Endodermal cell (in vitro differentiated cells): ENCODE data around the gene DCANP1. TPM values are rescaled to one million over a fixed set of nuclear protein-coding genes. Genes with fewer than 3 reads are reported as not detected.

ENCODE experiments used
- DNase-seq: peaks from one replicate; pipeline ENCODE4 v3.0.0-alpha.2; 2017
- H3K27ac ChIP-seq: 2 replicates; pipeline ENCODE4 v1.5.1; 2013; ENCODE audit warnings: mild to moderate bottlenecking, low read depth, low read length, moderate library complexity
- H3K27me3 ChIP-seq: 2 replicates; pipeline ENCODE4 v1.6.1; 2013; ENCODE audit warnings: mild to moderate bottlenecking, low read length, moderate library complexity; ENCODE audit not compliant: insufficient read depth, control insufficient read depth, poor library complexity, severe bottlenecking
- H3K36me3 ChIP-seq: 2 replicates; pipeline ENCODE4 v1.7.0; 2013; ENCODE audit warnings: mild to moderate bottlenecking, low read length, moderate library complexity; ENCODE audit not compliant: control insufficient read depth, insufficient read depth
- H3K4me1 ChIP-seq: one replicate; pipeline ENCODE4 v1.7.0; 2013; ENCODE audit warnings: low read length; ENCODE audit not compliant: control insufficient read depth, insufficient read depth
- H3K4me3 ChIP-seq: 2 replicates; pipeline ENCODE4 v1.5.1; 2013; ENCODE audit warnings: mild to moderate bottlenecking, low read length, moderate library complexity
- H3K9ac ChIP-seq: 2 replicates; pipeline ENCODE4 v1.6.1; 2013; ENCODE audit warnings: mild to moderate bottlenecking, low read length, moderate library complexity; ENCODE audit not compliant: poor library complexity, severe bottlenecking; ENCODE audit errors: extremely low read depth
- H3K9me3 ChIP-seq: 2 replicates; pipeline ENCODE4 v1.6.1; 2013; ENCODE audit warnings: mild to moderate bottlenecking, low read length, moderate library complexity; ENCODE audit not compliant: control insufficient read depth
- H3K27ac Mint-ChIP-seq: 2 replicates; pipeline ENCODE4 v1.8.0; 2020; ENCODE audit warnings: mixed read lengths
- H3K27me3 Mint-ChIP-seq: 2 replicates; pipeline ENCODE4 v1.8.0; 2021; ENCODE audit warnings: mild to moderate bottlenecking, mixed read lengths; ENCODE audit not compliant: insufficient read depth
- H3K36me3 Mint-ChIP-seq: 2 replicates; pipeline ENCODE4 v1.8.0; 2020; ENCODE audit warnings: low read depth, mixed read lengths
- H3K4me1 Mint-ChIP-seq: 2 replicates; pipeline ENCODE4 v1.8.0; 2020; ENCODE audit warnings: mixed read lengths
- H3K4me3 Mint-ChIP-seq: 2 replicates; pipeline ENCODE4 v1.8.0; 2020; ENCODE audit warnings: mild to moderate bottlenecking, moderate library complexity, mixed read lengths
- H3K9me3 Mint-ChIP-seq: 2 replicates; pipeline ENCODE4 v1.8.0; 2020; ENCODE audit warnings: mild to moderate bottlenecking, mixed read lengths
- WGBS, 2 experiments: methylation state at CpG; one replicate each; pipeline versions ENCODE4 v1.1.5 to v1.1.7; 2013; ENCODE audit warnings: missing lambda C conversion rate in 2 of 2, mixed read lengths in 1 of 2; ENCODE audit not compliant: insufficient coverage in 1 of 2, insufficient read length in 1 of 2; 5-methylcytosine and 5-hydroxymethylcytosine counted together
- total RNA-seq, 2 donors: library from RNA; stranded (reverse); fragmentation: NEBNext Ultra II Directional in 1 of 2; extraction: Animal tissue kit (Norgen Biotek cat#: 25700) in 1 of 2; gene quantifications; 2 replicates in 1 of 2; 3 replicates in 1 of 2; pipeline ENCODE4 v1.2.1, GENCODE V29; 2021
- TF ChIP-seq, protein P1 (sequence below): fragments of 200-600 bp; sonication (generic); conservative IDR thresholded peaks from 2 replicates; pipeline ENCODE4 v1.5.0; 2021; ENCODE audit warnings: antibody characterized with exemption, mild to moderate bottlenecking

DCANP1 gene
- total RNA-seq, 2 donors from 2014 or later = not detected

DNA sequence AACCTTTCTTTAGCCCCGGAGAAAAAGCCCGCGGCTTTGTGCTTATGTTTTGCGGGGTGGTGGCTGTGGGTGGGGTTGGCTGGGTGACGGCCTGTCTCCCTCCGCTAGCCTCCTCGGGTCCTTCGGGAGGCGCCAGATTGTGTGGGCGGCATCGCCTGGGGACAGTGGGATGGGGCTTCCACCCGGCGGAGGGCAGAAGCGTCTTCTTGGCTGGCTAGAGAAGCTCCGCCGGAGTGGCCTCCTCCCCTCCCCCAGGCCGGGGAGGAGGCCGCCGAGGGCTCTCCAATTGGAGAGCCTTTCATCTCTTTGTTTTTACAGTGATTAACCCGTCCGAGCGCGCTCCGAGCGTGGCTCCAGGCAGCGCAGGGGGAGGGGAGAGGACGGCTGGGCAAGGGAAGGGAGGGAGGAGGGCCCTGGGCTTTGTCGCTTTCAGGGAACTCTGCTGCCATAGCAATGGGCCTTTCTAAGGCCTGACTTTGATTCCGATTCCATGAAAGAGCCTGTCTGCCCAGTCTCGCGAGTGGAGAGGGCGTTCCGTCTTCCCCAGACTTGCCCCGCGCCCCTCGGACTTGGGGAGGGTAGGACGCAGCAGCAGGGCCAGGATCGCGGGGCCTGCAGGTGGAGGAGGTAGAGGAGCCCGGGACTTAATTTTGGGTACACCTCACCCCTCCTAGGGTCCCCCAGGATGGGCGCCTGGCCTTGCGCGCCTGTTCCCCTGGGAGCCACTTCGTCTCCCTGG lies 41.7 kb upstream of the DCANP1 start:
- TF ChIP-seq, protein P1, sequence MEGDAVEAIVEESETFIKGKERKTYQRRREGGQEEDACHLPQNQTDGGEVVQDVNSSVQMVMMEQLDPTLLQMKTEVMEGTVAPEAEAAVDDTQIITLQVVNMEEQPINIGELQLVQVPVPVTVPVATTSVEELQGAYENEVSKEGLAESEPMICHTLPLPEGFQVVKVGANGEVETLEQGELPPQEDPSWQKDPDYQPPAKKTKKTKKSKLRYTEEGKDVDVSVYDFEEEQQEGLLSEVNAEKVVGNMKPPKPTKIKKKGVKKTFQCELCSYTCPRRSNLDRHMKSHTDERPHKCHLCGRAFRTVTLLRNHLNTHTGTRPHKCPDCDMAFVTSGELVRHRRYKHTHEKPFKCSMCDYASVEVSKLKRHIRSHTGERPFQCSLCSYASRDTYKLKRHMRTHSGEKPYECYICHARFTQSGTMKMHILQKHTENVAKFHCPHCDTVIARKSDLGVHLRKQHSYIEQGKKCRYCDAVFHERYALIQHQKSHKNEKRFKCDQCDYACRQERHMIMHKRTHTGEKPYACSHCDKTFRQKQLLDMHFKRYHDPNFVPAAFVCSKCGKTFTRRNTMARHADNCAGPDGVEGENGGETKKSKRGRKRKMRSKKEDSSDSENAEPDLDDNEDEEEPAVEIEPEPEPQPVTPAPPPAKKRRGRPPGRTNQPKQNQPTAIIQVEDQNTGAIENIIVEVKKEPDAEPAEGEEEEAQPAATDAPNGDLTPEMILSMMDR = no peak

DNA sequence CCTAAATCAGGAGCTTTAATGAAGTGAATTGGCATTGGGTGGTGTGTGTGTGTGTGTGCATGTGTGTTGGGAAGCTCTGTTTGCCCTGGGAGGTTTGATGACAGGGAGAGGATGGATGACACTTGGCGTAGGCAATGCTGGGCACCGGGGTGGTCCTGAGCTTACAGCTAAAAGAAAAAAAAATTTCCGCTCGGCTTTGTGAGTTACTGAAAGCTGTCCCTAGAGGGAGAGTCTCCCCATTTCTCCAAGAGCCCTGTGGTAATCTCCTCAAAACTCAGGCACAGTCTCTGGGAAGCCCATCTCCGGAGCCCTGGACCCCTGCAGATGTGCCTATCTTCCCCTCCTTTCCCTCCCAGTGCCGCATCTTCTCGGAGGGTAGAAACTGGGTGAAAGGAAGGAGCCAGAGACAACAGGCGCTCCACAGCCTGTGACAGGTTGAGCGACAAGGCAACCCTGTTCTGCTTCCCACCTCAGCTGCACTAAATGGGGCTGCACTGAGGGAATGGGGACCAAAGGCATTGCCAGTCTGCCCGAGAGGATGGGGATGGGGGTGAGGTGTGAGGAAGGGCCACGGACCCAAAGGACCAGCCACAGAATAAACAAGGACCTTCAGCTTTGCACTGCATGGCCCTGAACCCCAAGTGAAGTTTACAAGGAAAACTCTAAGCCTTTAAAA lies 40.8 kb upstream of the DCANP1 start:
- TF ChIP-seq, protein P1 = peak; percentile 46
- no peaks in the 10 kb centered on the region for H3K36me3 Mint-ChIP-seq
- Histone ChIP-seq H3K27ac (no peak overlapping the region), H3K27me3 (peaks cover 100% of the 10 kb centered on the region), H3K4me1 (peaks cover 6% of the 10 kb centered on the region), H3K9me3 (no peaks in the 10 kb centered on the region), H3K36me3 (no peaks in the 10 kb centered on the region), H3K9ac (no peak overlapping the region), H3K4me3 (no peak overlapping the region)
- 8 to 16% methylated on average over 2 to 11 of the region's 11 CpGs for WGBS, 2 experiments
- no peak overlapping the region for H3K27ac Mint-ChIP-seq
- DNase-seq = peak; percentile 53
- peaks cover 44% of the 10 kb centered on the region for H3K4me1 Mint-ChIP-seq
- H3K9me3 Mint-ChIP-seq = no peaks in the 10 kb centered on the region
- H3K4me3 Mint-ChIP-seq = peak overlapping the region; percentile 49
- H3K27me3 Mint-ChIP-seq = no peaks in the 10 kb centered on the region

More for the DNA sequence above, 41.7 kb upstream of the DCANP1 start:
- Histone ChIP-seq H3K9ac (no peak overlapping the region), H3K27ac (peak overlapping the region; percentile 58), H3K4me3 (peak overlapping the region; percentile 73), H3K36me3 (no peaks in the 10 kb centered on the region), H3K27me3 (peaks cover 100% of the 10 kb centered on the region), H3K4me1 (peaks cover 6% of the 10 kb centered on the region), H3K9me3 (no peaks in the 10 kb centered on the region)
- peak; percentile 94 for DNase-seq
- Mint-ChIP-seq H3K27ac (no peak overlapping the region), H3K4me3 (peak overlapping the region; percentile 49), H3K36me3 (no peaks in the 10 kb centered on the region), H3K9me3 (no peaks in the 10 kb centered on the region), H3K27me3 (no peaks in the 10 kb centered on the region), H3K4me1 (peaks cover 44% of the 10 kb centered on the region)
- WGBS, 2 experiments = 0 to 2% methylated on average over 19 to 44 of the region's 44 CpGs

DNA sequence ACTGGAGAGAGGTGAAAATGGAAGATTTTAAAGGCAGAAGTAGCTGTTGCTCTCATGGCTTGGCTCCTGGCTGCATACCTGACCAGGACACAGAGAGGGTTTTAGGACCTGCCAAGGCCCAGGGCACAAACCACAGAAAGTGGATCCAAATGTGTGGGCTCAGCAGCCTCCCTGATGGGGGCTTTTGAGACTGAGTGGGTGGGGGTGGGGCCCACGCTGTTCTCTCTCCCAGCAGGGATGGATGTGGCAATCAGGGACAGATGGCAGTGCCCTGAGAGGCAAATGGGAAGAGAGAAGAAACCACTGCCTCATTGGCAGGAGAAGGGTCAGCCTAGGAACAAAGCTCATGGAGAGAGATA lies 39.9 kb upstream of the DCANP1 start:
- peaks cover 6% of the 10 kb centered on the region for H3K4me1 ChIP-seq
- no peaks in the 10 kb centered on the region for H3K36me3 ChIP-seq
- Mint-ChIP-seq H3K36me3 (no peaks in the 10 kb centered on the region), H3K27me3 (no peaks in the 10 kb centered on the region), H3K9me3 (no peaks in the 10 kb centered on the region), H3K4me1 (peaks cover 41% of the 10 kb centered on the region), H3K27ac (no peak overlapping the region), H3K4me3 (no peak overlapping the region)
- no peak overlapping the region for H3K27ac ChIP-seq
- H3K9me3 ChIP-seq = no peaks in the 10 kb centered on the region
- H3K27me3 ChIP-seq = peaks cover 99% of the 10 kb centered on the region
- H3K9ac ChIP-seq = no peak overlapping the region
- 17 to 32% methylated on average over 1 of the region's 1 CpG for WGBS, 2 experiments
- TF ChIP-seq, protein P1 = no peak
- no peak overlapping the region for H3K4me3 ChIP-seq
- no peak for DNase-seq
